ENCODE data around the gene PRUNE1.

PRUNE1 gene

DNA sequence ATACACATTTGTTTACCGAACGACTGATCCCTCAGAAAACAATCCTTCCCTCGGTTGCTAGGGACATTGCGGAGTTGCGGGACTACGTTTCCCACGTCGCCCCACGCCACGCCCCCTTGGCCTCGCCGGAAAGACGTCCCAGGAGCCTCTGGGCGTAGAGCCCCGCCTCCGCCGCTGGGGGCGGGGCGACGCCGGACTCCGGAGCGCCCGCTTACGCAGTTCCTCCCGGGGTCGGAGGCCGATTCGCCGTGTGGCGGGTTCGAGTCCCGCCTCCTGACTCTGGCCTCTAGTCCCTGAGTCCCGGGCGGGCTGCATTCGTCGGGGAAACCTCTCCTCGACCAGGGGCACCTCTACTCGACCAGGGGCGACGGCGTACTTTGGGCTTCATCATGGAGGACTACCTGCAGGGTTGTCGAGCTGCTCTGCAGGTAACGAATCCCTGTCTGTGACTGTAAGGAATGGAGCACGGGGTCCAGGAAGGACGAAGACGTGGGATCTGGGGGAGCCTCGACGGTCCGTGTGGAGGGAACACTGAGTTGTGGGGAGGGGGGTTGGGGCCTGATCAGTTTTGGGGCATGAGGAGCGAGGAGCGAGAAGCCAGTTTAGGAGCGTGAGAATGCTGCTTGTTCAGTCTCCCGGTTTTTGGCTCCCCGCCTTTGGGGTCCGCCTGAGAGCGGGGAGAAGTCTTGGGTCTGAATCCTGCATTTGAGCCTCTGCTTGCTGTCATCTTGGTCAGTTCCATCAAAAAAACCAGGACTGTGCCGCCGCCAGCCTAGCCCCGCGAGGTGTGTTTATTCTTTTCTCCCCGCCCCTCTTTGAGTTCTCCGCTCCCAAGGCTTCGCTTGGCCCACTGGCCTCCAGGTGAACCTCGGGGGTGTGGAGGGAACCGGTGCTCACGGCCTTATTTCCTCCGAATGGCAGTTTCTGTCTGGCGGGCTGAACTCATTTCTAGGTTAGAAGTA lies at the start of gene PRUNE1:
Gene PRUNE1, plus strand, starts transcription at position 206 of the 962 bp plus-strand sequence. Its CDS starts 184 bp downstream, at position 390.
- DNase-seq = peak; percentile 95

- DNase-seq = no peak
Observed at GRCh38 chr1:150960646-150961045, 47.6 kb upstream of the PRUNE1 start.

GRCh38 chr1:150961756-150962155 lies 46.5 kb upstream of the PRUNE1 start:
- DNase-seq = no peak

- DNase-seq = no peak
Observed at GRCh38 chr1:150963321-150964163, 44.7 kb upstream of the PRUNE1 start.

- no peak for DNase-seq
Observed at GRCh38 chr1:150964164-150964489, 44.1 kb upstream of the PRUNE1 start.

DNA sequence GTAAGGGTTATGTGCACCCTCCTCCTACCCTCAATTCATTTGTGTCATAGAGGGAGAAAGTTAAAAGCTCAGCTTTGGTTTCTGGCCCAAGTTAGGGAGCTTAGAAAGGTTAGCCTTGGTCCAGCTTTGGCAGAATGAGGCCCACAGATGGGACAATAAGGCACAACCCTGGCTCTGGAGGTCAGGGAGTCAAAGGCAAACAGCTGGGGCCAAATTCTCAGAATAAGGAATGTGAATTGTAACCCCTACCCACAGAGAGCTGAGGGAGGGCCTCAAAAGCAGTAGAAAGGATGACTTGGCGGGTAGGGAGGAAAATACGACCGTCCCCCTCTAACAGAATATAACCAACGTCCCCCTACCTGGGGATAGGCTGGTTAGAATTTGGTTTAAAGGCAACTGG lies 42.6 kb upstream of the PRUNE1 start:
- no peak for DNase-seq

- DNase-seq = no peak
Observed at GRCh38 chr1:150966011-150966410, 42.2 kb upstream of the PRUNE1 start.

DNA sequence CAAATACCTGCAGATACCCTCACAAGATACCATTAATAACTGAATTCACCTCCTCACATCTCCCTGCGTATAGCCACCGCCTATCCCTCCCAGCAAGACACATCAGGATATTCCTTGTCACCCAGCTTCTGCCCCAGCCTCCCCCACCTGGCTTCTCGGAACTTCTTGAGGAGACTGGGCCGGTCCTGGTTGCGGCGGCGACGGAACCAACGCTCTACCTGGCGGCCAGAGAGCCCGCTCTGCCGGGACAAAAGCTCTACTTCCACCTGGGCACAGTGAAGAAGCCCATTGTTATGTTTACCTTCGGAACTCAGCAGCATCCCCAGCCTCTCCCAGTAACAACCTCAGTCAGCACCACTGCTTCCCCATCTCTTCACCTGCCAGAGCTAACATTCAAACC lies 40.3 kb upstream of the PRUNE1 start:
- DNase-seq = no peak

DNA sequence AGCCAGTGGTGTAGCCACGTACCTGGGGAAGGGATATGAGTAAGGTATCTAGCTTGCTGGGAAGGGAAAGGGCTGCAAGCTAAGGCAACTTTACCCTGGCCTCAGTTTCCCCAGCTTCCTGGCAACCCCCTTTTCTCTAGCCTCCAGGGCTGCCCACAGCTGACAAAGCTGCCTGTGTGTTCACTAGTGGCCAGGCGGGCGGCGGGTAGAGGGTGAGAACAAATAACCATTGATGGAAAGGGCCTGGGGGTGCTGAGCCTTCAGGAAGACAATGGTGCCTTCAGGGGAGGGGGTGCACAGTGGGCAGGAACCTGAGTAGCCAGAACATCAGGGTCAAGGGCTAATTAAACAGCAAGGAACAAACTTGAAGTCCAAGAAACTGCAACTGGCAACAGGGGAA lies 39.8 kb upstream of the PRUNE1 start:
- DNase-seq = no peak

- DNase-seq = no peak
Observed at GRCh38 chr1:150969626-150970025, 38.6 kb upstream of the PRUNE1 start.

DNA sequence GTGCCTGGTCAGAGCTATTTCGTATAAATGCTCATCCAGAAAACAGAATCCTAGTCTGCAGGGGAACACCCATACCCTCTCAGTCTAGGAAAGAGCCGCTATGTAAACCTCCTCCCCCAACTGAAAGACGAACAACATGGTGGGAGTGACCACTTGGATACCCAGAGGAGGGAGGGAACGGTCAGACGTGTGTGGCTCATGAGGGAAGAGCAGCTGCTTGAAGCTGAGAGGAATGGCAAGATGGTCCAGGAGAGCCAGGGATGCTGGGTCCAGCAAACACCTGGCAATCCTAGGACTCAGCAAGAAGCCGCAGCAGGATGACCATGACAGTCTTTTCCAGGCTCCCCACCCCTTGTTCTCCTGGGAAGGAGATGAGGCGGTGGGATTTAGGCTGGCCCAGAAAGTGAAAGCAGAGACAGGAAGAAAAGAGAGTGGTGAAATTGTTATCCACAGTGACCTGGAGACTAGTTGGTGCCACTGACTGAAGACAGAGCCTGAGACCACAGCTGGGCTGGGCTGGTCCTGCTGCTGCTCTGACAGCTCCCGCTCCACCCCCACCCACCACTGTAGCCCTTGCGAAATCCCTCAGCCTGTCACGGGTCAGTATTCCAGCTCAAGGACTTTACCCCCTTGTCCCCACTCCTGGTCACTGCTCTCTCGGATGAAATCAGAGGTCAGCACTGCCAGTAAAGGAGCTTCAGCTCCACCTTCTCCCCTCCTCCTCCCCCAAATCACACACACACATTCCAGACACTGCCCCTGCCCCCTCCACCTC lies 37.3 kb upstream of the PRUNE1 start:
- DNase-seq = no peak

- no peak for DNase-seq
Observed at GRCh38 chr1:150971583-150972416, 36.4 kb upstream of the PRUNE1 start.

- no peak for DNase-seq
Observed at GRCh38 chr1:150972417-150972940, 35.8 kb upstream of the PRUNE1 start.

- DNase-seq = no peak
Observed at GRCh38 chr1:150973258-150973835, 34.9 kb upstream of the PRUNE1 start.

DNA sequence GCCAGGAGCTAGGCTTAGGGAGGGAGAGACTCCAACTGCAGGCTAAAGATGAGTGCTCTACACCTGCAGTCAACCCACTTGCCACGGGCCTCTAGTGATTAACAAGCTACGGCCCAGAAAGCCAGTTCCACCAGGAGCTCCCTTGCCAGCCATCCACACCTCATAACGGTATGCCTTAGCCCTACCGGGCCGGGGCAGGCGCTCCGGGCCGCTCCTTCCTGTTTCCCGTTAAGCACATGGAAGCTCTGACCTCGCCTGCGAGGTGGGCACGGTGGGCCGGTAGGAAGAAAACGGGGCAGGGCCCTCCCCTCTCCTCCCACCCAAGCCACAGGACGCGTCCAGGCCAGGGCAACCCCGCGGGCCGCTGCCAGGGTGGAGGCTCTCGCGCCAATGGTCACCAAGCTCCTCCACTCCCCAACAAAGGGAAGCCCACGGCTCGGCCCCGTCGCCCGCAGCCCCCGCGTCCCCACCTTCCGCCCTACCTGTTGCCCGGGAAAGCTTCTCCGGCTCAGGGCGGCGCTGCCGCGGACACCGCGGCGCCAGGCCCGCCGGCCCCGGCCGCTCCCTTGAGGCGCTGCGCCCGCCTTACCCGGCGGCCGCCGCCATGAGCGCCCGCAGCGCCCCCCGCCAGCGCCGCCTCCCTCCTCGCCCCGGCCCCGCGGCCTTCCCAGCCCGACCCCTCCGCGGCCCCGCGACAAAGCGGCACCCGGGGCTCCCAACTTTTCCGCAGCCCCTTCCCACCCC lies 34.2 kb upstream of the PRUNE1 start:
- DNase-seq = peak; percentile 5

- DNase-seq = peak; percentile 73
Observed at GRCh38 chr1:150974580-150975478, 33.4 kb upstream of the PRUNE1 start, which contains the start of gene CERS2. TSS of gene CERS2 (minus strand) at chr1:150974835. CDS start at chr1:150969090, 5,745 bp downstream.

DNA sequence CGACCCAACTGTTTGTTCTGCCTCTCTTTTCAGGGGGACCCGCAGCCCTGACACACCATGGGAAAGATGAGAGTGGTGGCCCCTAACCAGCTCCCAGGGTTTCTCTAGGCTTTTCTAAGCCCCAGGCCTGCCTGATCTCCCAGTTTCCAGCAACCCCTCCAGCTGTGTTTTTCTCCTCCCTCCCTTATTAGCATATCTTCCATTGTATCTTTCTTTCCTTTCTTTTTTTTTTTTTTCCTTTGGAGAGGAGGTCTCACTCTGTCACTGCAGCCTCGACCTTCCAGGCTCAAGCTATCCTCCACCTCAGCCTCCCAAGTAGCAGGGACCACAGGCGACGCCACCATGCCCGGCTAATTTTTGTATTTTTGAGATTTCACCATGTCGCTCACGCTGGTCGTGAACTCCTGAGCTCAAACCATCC lies 31.8 kb upstream of the PRUNE1 start:
- no peak for DNase-seq

GRCh38 chr1:150976879-150977694 lies 31.2 kb upstream of the PRUNE1 start:
- peak; percentile 4 for DNase-seq
